ENCODE results near the gene EDAR.

DNA sequence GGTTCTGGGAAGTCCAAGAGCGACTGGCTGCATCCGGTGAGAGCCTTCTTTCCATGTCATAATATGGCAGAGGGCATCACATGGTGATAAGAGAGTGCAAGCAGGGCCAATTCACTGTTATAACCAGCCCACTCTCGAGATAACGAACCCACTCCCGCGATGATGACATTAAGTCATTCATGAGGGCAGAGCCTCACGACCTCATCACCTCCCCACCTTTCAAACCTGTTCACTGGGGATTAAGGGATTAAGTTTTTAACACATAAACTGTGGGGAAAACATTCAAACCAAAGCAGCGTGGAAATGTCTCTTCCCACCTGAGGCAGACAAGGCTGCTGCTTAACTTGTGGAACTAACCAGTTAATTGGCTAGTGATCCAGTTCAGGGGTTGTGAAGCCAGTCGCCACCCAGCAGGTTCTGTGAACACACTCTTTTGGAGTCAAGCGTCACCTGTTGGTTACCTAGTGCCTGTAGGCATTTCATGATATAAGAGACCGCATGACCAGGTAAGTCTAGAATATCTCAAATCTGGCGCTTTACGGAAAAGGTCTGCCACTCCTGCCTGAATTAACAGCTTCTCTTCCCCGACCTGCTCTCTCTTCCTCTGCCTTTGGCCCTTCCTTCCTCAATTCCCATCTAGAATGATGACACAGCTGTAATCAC is 54.3 kb downstream of the EDAR start:
- TF ChIP-seq, protein P1, sequence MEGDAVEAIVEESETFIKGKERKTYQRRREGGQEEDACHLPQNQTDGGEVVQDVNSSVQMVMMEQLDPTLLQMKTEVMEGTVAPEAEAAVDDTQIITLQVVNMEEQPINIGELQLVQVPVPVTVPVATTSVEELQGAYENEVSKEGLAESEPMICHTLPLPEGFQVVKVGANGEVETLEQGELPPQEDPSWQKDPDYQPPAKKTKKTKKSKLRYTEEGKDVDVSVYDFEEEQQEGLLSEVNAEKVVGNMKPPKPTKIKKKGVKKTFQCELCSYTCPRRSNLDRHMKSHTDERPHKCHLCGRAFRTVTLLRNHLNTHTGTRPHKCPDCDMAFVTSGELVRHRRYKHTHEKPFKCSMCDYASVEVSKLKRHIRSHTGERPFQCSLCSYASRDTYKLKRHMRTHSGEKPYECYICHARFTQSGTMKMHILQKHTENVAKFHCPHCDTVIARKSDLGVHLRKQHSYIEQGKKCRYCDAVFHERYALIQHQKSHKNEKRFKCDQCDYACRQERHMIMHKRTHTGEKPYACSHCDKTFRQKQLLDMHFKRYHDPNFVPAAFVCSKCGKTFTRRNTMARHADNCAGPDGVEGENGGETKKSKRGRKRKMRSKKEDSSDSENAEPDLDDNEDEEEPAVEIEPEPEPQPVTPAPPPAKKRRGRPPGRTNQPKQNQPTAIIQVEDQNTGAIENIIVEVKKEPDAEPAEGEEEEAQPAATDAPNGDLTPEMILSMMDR (IDR thresholded peaks at IDR 0.05 in 2 of 3, conservative IDR thresholded peaks at IDR 0.05 in 1 of 3; ENCODE audit: borderline replicate concordance in 1 of 3, insufficient read depth in 1 of 3, low read depth in 2 of 3, low read length in 2 of 3), result no peak
- TF ChIP-seq EZH2phosphoT487 (IDR thresholded peaks at IDR 0.05; ENCODE audit: borderline replicate concordance) (no peak), CEBPB (IDR thresholded peaks at IDR 0.05; ENCODE audit: low read depth) (no peak)
